GM18519 (cell line): ENCODE results near the gene MGLL.

Source experiments
- ATAC-seq: cut with Tn5 transposase; IDR thresholded peaks from one replicate; pipeline ENCODE4 v1.9.1; 2021; ENCODE audit warnings: mild to moderate bottlenecking, moderate library complexity; ENCODE audit not compliant: unreplicated experiment, low FRiP score

The MGLL gene

GRCh38 chr3:127815001-127815400 is 7.3 kb downstream of the MGLL start:
- ATAC-seq: no peak

GRCh38 chr3:127814325-127814781 is 8.0 kb downstream of the MGLL start:
- no peak for ATAC-seq

GRCh38 chr3:127812151-127812550 is 10.2 kb downstream of the MGLL start:
- ATAC-seq: no peak

DNA sequence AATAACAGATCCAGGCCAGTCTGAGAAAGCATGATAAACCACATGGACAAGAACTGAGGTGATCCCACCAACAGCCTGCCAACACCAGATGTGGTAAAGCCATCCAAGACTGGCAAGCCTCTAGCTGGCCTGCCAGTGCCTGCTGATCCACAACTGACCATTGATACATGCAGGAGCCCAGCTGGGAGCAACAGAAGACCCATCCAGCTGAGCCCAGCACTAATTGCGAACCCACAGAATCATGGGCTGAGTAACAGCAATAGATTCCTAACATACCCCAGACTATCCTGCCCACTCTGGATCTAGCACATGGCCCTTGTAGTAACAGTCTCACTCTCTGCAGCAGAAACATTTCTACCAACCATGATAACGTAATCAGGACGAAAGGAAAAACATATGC is 10.6 kb downstream of the MGLL start:
- no peak for ATAC-seq

- ATAC-seq: no peak
Measured at GRCh38 chr3:127809611-127810010, 12.7 kb downstream of the MGLL start.

DNA sequence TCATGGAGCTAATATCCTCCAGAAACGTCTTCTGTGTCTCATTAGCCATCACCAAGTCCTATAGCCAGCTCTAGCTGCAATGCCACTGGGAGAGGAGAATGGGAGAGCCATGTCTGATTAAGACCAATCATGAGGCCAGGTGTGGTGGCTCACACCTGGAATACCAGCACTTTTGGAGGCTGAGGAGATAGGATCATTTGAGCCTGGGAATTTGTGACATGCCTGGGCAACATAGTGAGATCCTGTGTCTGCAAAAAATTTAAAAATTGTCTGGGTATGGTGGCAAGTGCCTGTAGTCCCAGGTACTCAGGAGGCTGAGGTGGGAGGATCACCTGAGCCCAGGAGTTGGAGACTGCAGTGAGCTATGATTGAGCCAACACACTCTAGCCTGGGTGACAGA is 13.1 kb downstream of the MGLL start:
- ATAC-seq: no peak

- no peak for ATAC-seq
Measured at GRCh38 chr3:127808197-127808596, 14.1 kb downstream of the MGLL start.

- ATAC-seq: no peak
Measured at GRCh38 chr3:127805026-127805753, 17.1 kb downstream of the MGLL start.

GRCh38 chr3:127804141-127804540 is 18.2 kb downstream of the MGLL start:
- ATAC-seq: no peak

DNA sequence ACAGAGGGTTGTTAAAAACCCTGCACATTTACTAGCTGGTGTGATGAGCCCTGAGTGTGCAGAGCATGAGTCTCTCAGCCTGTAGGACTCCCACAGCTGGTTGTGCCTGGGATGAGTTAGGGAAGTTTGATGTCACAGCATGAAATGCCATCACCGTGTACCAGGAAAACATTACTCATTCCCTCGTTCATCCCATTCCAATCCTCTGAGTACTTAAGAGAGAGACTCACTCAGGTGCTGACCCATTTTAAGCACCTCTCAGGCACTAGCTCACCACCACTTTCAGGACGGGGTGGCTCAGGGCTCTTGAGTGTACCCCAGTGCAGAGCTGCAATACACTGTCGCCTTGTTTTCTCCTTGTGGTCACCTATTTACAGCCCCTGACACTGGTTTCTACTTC is 18.7 kb downstream of the MGLL start:
- ATAC-seq: no peak

DNA sequence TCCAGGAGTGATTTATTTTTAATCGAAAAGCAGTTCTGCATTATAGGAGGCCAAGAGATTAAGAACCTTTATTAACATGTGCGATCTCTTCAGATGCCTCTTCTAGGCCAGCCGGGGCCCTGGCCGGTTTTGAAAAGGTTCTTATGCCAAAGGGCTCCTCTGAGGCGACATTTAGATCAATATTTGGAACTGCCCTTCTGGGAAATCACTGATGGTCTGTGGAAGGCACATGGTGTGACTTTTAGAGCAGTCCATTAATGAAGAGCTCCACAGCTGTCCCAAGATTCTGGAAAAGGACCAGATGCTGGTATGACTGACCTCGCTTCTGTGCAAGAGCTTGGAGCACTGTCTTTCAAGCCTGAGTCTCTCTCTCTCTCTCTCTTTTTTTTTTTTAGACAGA is 19.7 kb downstream of the MGLL start:
- no peak for ATAC-seq

- ATAC-seq: no peak
Measured at GRCh38 chr3:127801731-127802313, 20.5 kb downstream of the MGLL start.

DNA sequence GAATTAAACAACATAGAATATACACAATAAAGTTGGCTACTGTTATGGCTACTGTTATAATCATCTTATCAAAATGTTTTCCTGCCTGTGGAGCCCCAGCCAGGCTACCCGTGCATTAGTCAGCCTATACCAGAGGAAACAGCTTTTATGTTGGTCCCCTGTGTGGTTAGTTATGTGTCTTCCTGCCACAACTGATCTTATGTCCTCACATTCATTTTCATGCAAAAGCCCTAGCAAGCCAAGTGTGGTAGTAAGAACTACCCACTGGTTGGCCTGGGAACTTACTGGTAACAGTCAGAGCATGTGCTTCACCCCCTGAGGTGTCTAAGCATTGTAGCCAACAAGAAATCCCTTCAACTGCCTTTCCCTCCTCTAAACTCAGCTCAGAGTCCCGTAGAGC is 21.8 kb downstream of the MGLL start:
- ATAC-seq: no peak

DNA sequence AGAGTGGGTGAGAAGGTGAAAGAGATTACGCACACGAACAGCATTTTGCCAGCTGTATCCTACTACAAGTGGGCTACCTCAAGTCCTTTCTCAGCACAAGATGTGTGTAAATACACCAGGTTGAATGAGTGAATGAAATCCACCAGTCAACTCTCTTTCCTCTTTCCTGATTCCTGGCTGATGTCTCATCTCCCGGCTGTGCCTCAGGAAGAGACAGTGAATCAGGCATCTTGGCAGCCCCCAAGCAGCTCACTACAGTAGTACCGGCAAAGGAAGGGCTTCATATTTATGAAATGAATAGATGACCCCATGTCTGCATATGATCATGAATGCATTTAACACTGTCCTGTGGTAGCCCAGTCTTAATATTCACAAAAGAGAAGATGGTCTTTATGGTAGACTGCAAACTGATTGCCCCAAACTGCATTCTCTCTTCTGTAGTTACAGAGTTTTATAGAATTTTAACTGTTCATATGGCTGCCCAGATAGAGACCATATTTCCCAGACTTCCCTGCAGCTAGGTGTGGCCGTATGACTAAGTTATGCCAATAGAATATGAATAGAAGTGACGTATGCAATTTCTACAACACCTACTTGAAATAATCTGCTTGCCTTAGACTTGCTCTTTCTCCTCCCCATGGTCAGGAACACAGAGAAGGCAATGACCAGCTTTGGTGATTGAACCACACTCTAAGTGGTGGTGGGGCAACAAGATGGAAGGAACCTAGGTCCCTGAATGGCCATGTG is 22.7 kb downstream of the MGLL start:
- no peak for ATAC-seq

DNA sequence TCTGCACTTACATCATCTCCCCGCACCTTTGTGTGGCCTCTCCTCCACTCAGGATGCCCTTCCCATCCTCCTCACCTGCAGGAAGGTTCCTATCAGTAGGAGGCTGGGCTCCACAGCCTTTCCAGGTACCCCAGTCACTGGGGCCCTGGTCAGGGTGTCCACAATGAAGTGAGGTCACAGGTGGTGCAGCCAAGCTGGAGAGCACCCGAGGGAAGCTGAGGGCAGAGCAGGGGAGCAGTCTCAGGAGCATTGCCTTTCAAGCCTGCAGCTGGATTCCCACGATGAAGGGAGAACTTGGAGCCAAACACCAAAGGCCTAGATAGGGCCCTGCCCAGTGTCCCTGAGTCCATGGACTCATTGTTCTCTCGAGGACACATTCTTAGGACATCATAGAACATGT is 23.6 kb downstream of the MGLL start:
- no peak for ATAC-seq

- ATAC-seq: no peak
Measured at GRCh38 chr3:127796831-127797150, 25.5 kb downstream of the MGLL start.

DNA sequence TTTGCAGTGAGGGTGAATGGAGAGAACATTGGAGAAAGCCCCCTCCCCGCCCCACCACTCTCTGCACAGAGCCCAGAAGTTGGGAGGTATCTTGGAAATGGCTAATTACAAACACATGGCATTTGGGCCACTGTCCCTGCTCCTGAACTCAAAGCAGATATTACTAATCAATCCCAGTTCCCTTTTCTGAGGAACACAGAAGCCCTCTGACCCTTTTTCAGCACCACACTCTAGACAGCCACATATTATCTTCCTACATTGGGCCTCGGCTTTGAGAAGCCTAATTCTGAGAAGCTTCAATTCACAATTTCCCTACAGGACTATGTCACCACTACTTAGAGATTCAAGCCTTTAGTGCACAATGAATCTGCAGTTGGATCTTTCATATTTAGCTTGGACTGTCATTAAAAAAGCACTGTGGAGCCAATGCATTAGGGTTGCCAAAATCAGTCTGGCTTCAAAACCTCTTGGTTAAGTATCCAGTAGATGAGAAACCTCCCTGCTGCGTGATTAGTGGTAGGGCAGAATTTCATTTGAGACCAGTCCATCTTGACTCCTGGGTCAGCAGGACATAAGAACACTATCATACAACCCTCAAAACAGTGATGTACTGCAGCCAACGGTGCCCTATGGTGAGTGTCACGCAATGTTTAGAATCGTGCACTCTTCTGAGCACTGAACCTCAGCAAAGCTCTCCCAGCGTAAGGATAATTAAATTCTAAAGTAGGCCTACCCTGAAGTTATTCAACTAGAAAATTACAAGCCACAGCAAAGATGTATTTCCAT is 26.1 kb downstream of the MGLL start:
- no peak for ATAC-seq

DNA sequence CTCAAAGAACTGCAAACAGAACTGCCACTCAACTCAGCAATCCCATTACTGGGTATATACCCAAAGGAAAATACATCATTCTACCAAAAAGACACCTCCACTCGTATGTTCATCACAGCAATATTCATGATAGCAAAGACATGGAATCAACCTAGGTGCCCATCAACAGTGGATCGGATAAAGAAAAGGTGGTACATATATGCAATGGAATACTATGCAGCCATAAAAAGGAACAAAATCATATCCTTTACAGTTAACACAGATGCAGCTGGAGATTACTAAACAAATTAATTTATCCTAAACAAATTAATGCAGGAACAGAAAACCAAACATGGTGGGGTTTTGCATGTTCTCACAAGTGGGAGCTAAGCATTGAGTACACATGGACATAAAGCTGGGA is 27.3 kb downstream of the MGLL start:
- ATAC-seq: no peak

- no peak for ATAC-seq
Measured at GRCh38 chr3:127794402-127794801, 27.9 kb downstream of the MGLL start.

DNA sequence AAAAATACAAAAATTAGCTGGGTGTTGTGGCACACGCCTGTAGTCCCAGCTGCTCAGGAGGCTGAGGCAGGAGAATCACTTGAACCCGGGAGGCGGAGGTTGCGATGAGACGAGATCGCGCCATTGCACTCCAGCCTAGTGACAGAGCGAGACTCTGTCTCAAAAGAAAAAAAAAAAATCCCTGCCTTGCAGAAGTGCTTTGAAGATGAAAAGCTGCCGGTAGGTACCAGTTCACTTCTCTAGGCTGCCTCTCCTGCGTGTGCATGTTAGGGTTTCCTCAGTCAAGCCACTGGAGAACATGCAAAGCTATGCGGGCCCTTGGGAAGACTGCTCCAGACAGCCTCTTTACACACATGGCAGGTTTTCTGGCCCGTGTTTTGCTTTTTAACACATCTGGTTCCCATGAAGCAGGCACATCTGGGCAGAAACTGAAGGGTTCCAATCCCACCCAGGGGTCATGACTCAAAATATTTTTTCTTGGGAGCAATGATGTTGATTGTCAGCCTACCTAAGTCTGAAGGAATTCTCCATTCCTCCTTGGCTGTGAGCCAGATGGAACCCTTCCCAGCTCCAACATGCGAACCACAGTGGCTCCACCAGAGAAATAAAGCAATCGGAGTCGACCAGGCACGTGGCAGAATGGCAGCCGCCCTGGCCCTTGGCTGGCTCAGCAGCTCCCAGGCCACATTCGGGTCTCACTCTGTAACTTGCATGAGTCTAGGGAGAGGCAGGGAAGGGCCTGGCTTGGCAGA is 29.6 kb downstream of the MGLL start:
- ATAC-seq: no peak
